ENCODE data around the gene KCNJ18.
"Not testable (repeated sequence)": the region's sequence is repeated elsewhere in the genome, so short reads cannot be mapped to it uniquely, and the experiment has no call there.

KCNJ18 gene

DNA sequence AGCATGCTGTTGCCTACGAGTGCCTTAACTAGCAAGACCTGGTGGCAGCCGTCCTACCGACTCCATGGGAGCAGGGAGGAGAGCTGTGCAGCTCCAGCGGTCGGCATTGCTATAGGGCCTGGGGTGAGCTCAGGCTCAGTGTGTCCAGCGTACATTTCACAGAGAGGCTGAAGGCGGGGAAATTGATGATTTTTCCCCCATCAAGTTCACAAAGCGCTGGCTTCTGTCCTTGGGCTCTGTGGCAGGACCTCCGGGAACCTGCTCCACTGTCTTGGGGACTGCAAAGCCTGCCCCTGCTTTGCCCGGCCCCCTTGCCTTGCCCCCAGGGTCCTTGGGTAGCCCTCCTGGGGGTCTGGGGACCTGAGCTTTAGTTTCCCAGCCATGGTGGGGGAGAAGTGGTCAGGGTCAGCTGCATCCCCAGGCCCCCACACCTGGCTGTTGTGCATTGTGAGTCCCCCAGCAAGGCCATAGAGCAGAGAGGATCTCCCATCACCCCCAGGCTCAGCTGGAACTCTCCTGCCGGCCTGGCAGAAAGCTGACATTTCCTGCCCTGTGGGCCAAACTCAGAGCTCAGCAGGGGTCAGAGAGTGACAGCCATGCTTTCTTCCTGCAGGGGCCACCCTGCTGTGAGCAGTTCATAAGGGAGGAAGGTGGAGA, 3.9 kb upstream of the KCNJ18 start:
- TF ChIP-seq, protein P1, sequence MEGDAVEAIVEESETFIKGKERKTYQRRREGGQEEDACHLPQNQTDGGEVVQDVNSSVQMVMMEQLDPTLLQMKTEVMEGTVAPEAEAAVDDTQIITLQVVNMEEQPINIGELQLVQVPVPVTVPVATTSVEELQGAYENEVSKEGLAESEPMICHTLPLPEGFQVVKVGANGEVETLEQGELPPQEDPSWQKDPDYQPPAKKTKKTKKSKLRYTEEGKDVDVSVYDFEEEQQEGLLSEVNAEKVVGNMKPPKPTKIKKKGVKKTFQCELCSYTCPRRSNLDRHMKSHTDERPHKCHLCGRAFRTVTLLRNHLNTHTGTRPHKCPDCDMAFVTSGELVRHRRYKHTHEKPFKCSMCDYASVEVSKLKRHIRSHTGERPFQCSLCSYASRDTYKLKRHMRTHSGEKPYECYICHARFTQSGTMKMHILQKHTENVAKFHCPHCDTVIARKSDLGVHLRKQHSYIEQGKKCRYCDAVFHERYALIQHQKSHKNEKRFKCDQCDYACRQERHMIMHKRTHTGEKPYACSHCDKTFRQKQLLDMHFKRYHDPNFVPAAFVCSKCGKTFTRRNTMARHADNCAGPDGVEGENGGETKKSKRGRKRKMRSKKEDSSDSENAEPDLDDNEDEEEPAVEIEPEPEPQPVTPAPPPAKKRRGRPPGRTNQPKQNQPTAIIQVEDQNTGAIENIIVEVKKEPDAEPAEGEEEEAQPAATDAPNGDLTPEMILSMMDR (IDR thresholded peaks at IDR 0.05; ENCODE audit: low read depth, low read length): no peak
- H3K4me3 ChIP-seq (ENCODE audit: low read depth, low read length): no peak overlapping the region
- in situ Hi-C loops (cut with HindIII; ENCODE audit: low sequenced_read_pairs): no loop called here
- DNase-seq (ENCODE audit: low read depth, low spot score): no peak

DNA sequence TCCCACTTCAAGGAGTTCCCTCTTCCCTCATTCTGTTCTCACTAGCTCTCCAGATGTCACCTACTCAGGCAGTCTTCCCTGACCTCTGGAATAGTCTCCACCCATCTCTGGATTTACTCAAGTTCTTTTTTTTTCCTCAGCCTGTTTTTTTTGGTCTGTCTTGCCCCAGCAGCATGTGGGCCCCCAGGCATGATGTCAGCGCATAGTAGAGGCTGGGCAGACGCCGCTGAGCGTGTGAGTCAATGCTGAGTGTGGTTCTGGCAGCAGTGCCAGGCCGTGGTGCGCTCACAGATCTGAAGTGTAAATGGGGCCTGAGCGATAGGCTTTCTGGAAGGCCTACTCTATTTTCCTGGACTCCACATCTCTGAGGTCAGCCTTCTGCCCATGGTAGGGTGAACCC, 2.7 kb upstream of the KCNJ18 start:
- TF ChIP-seq, protein P1 (IDR thresholded peaks at IDR 0.05; ENCODE audit: low read depth, low read length): no peak
- H3K4me3 ChIP-seq (ENCODE audit: low read depth, low read length): no peak overlapping the region
- in situ Hi-C loops (cut with HindIII; ENCODE audit: low sequenced_read_pairs): no loop called here
- DNase-seq (ENCODE audit: low read depth, low spot score): peak; percentile 53

DNA sequence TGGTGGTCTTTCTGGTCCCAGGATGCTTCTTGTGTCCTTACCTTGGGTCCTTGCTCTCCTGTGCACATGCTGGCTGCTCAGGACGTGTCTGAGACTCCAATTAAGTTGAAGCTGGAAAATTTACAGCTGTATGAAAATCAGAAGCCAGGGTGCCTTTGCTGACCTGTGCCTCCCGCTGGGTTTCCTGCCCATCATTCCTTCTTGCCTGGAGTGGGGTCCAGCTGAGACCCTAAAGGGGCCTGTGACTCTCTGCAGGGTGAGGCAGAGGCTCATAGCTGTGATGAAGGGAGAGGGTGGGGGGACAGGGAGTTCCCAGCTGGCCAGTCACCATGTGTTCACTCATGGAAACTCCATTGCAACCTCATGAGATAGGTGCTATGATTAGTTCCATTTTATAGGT, 1.5 kb upstream of the KCNJ18 start:
- in situ Hi-C loops (cut with HindIII; ENCODE audit: low sequenced_read_pairs); H3K4me3 ChIP-seq (ENCODE audit: low read depth, low read length); DNase-seq (ENCODE audit: low read depth, low spot score): not testable (repeated sequence)

DNA sequence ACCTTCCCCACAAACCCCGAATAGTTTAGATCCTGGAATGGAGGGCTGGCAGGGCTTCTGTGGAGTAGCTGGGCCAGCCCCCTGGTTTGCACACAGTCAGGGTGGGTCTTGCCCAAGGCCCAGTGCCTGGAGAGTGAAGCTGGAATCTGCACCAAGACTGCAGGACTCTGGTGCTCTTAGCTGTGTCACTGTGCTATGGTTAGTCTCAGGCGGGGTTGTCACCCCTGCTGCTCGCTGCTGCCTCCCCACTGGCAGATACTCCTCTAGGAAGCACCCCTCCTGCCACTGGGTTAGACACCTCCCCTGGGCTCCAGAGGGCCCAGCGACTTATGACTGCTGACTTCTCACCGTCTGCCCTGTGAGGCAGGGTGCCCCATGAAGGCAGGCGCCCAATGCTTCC, 842 bp upstream of the KCNJ18 start:
- in situ Hi-C loops (cut with HindIII; ENCODE audit: low sequenced_read_pairs); DNase-seq (ENCODE audit: low read depth, low spot score); H3K4me3 ChIP-seq (ENCODE audit: low read depth, low read length): not testable (repeated sequence)

DNA sequence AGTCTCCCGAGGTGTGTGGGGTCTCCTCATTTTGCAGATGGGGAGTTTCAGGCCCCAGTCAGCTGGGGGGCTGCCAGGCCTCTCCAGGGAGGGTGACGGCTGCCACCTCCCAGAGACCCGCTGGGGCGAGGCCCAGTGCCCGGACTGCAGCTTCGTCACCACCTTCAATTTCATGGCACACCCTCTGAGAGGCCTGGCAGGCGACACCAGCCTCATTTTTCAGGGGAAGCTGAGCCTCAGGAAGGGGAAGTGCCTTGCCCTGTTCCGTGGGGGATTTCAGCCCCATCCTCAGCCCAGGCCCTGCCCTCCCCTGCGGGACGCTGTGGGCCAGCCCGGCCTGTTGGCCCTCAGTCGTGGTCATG, 362 bp downstream of the KCNJ18 start:
- in situ Hi-C loops (cut with HindIII; ENCODE audit: low sequenced_read_pairs); DNase-seq (ENCODE audit: low read depth, low spot score); H3K4me3 ChIP-seq (ENCODE audit: low read depth, low read length): not testable (repeated sequence)

DNA sequence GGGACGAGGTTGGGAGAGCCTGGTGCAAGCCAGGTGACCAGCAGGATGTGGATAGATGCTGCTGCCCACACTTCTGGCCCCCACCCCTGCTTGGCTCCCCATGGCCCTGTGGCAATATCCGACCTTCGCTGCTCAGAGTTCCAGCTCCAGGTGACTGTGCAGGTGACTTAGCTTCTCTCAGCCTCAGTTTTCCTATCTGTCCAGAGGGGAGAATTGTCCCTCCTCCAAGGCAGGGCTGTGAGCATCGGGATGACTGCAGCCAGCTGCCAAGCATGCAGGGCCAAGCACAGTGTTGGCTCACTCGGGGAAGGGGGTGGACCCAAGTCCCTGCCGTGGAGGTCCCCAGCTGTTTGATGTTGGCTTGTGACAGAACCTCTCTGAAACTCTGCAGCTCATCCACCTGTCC, 1.1 kb downstream of the KCNJ18 start:
- DNase-seq (ENCODE audit: low read depth, low spot score); H3K4me3 ChIP-seq (ENCODE audit: low read depth, low read length); in situ Hi-C loops (cut with HindIII; ENCODE audit: low sequenced_read_pairs): not testable (repeated sequence)

DNA sequence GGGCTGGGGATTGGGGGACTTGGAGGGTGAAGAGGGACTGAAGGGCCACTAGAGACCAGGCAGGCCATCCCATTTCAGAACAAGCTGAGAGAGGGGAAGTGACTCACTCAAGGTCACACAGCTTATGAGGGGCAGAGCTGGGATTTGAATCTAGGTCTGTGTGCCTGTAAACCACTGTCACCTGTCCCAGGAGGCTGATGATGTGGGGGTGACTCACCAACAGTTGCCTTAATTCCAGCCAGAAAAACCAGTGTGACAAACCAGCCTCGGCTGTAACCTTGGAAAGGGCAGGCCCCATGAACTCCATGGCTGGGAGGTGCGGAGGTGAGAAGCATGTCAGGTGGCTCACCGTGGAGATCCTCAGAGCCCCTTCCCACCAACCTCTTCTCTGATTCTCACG, 1.6 kb downstream of the KCNJ18 start:
- in situ Hi-C loops (cut with HindIII; ENCODE audit: low sequenced_read_pairs); DNase-seq (ENCODE audit: low read depth, low spot score); H3K4me3 ChIP-seq (ENCODE audit: low read depth, low read length): not testable (repeated sequence)

DNA sequence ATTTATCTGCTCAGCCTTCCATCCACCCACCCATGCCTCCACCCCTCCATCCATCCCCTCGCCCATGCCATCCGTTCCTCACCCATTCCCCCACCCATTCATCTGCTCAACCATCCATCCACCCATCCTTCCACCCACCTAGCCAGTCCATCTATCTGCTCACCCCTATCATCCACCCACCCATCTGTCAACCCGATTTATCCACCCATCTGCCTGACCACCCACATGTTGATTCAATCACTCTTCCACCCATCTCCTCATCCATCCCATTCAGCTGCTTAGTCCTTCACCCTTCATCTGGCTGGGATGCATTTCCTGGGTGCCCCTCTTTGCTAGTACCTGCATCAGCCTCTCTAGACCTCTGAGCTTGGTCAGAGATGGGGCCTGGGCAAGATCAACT, 3.9 kb downstream of the KCNJ18 start:
- DNase-seq (ENCODE audit: low read depth, low spot score); H3K4me3 ChIP-seq (ENCODE audit: low read depth, low read length); in situ Hi-C loops (cut with HindIII; ENCODE audit: low sequenced_read_pairs): not testable (repeated sequence)

DNA sequence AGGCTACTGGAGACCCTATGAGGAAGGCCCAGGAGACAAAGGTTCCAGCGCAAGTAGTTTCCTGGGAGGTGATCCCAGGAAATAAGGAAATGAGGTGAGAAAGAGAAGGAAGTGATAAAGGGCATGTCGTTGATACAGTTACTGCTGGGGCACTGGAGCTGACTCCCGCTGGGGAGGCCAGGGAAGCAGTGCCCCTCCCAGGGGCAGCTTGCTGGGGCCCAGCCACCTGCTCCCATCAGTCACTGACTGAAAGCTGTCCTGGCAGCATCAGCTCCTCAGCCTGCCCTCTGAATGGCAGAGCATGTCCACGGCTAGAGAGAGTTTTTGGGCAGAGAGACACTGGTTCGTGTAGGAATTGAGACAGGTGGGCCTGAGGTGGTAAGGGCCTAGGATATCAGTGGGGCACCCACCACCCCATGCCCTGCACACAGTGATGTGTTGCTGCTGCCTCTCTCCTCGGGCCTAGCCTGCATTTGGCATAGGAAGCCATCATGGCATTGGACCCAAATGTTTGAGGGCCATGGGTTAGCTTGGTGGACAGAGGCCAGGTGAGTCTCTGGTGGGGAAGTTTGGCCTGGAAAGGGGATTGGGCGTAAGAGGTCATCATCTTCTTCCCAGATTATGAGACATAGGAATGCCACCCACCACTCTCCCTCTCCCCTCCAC, 4.7 kb downstream of the KCNJ18 start:
- DNase-seq (ENCODE audit: low read depth, low spot score); H3K4me3 ChIP-seq (ENCODE audit: low read depth, low read length); in situ Hi-C loops (cut with HindIII; ENCODE audit: low sequenced_read_pairs): not testable (repeated sequence)

DNA sequence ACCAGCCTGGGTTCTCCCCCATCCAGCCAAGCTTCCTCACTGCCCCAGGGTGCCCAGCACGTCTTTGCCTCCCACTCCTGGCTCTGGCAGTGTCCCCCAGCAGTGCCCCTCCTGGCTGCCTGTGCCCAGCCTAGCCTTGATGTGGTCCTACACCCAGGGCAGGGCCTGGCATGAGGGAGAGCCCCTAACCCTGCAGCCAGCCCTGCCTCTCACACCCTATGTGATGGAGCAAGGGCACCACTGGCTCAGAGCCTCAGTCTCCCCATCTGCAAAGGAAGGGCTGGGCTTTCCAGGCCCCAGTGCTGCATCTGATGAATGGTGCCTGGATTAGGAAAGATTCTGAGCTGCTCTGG, 5.2 kb downstream of the KCNJ18 start:
- H3K4me3 ChIP-seq (ENCODE audit: low read depth, low read length); in situ Hi-C loops (cut with HindIII; ENCODE audit: low sequenced_read_pairs); DNase-seq (ENCODE audit: low read depth, low spot score): not testable (repeated sequence)

DNA sequence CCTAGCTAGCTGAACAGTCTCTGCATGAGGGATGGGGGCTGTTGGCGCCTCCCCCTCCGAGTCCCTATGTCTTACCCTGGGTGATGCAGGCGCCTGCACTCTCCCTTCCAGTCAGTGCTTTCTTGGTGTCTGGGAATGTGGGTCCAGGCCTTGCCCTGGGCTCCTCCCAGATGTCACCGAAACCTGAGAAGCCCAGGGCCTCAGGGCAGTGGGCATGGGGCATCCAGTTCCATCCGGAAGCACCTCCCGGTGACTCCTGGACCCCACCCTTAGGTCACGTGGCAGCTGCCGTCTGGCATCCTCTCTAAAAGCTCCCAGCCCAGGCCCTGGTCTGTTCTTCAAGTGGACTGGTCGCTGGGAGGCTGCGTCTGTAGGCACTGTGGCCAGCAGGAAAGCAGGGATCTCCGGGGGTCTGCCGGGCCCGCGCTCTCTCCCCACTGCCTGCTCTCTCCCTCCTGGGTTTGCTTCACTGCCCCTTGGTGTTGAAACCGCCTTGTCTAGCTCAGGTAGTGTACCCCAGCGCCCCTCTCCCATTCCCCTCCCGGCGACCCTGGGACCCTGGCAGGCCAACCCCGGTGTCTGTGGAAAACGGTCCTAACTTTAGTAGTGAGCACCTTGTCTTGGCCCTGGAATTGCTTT, 6.2 kb downstream of the KCNJ18 start:
- H3K4me3 ChIP-seq (ENCODE audit: low read depth, low read length); DNase-seq (ENCODE audit: low read depth, low spot score); in situ Hi-C loops (cut with HindIII; ENCODE audit: low sequenced_read_pairs): not testable (repeated sequence)

DNA sequence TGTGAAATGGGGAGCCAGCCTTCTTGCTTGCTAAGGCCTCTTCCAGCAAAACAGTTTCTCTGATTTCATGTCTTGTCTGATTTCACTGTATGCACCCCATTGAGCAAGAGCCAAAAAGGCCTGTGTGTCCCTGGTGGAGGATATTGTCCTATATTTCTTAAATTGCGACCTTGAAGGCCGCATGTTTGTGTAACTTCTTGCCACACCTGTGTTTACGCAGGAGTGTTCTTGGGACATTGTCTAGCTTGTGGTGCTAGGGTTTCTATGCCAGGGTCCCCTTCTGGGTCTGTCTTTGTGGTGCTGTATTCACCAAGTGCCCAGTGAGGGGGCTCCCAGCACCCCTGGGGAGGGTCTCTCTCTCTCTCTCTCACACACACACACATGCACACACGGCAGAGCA, 6.8 kb downstream of the KCNJ18 start:
- in situ Hi-C loops (cut with HindIII; ENCODE audit: low sequenced_read_pairs); DNase-seq (ENCODE audit: low read depth, low spot score); H3K4me3 ChIP-seq (ENCODE audit: low read depth, low read length): not testable (repeated sequence)

DNA sequence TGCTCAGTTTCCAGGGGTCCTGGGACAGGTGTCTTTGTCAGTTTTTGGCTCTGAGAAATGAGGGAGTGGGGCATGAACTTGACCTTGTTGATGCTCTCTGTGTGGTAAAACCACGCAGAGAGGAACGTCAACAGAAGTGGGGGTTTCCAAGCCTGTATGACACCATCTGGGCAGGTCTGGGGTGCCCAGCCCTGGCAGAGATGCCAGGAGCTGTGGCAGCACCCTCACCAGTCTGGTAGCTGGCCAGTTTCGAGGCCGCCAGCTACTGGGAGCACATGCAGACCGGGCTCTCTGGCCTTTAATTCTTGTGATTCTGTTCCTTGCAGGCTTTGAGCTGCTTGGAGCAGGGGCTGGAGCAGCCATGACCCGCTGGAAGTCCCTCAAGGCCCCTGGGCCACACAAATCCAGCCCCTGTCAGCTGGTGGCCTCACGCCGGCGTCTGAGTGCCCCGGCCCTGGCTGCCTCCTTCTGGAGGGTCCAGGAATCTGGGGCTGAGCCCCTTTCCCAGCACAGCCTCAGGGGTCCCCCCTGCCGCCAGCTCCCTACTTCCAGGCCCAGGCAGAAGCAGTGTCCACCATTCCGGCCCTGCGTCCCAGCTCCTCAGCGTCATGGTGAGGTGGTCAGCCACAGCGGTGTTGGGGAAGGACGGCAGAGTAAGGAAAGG, 7.4 kb downstream of the KCNJ18 start:
- in situ Hi-C loops (cut with HindIII; ENCODE audit: low sequenced_read_pairs); H3K4me3 ChIP-seq (ENCODE audit: low read depth, low read length); DNase-seq (ENCODE audit: low read depth, low spot score): not testable (repeated sequence)

DNA sequence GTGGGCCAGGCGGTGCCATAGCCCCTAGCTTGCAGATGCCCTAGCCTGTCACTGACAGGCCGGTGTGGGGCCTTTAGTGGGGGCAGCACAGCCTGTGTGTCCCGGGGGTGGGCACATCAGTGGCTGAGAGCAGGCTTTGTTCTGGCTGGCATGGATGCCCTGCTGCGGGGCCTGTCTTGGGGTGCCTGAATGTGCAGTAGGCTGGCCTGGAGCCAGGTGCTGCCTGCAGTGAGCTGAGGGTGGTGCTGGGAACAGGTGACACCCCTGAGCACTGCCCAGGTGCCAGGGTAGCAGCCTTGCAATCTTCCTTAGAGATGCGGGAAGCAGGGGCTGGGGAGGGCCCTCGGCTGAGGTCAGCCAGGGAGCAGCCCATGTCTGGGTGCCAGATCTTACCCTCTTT, 8.8 kb downstream of the KCNJ18 start:
- in situ Hi-C loops (cut with HindIII; ENCODE audit: low sequenced_read_pairs); H3K4me3 ChIP-seq (ENCODE audit: low read depth, low read length); DNase-seq (ENCODE audit: low read depth, low spot score): not testable (repeated sequence)

DNA sequence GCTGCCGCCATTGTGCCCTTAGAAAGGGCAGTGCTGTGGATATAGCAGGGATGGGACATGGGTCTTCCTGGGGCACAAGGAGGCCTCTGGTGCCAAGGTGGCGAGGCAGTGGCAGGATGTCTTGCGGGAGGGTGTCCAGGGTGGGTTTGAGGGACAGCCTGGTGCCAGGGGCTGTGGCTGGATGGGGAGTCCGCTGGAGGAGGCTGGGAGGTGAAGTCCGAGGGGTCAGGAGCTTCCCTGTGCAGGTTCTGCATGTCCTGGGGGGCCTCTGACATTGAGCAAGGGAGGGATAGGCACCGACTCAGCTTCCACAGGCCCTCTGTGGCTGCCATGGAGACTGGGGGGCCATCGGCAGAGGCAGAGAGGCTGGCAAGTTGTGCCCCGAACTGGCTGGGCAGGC, 9.7 kb downstream of the KCNJ18 start:
- DNase-seq (ENCODE audit: low read depth, low spot score); in situ Hi-C loops (cut with HindIII; ENCODE audit: low sequenced_read_pairs); H3K4me3 ChIP-seq (ENCODE audit: low read depth, low read length): not testable (repeated sequence)

Measured in astrocyte of the spinal cord (primary cell).